ENCODE data around the gene ARGLU1.

Gene ARGLU1

DNA sequence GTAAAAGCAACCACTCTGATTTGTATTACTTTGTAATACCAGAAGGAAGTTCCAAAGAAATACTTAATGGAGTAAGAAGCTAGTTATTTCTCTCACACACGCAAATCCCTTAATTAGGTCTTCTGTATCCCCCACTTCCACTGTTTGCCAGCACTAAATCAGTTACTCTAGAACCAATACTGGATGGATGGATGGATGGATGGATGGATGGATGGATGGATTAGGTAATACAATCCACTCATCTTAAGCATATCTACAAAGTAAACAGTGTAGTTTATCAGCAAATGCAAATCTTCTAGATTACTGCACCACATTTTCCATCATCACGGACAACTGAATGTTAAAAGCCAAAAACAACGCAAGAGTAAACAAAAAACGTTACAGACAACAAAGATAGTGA lies 27.3 kb downstream of the ARGLU1 start:
- DNase-seq, result no peak

DNA sequence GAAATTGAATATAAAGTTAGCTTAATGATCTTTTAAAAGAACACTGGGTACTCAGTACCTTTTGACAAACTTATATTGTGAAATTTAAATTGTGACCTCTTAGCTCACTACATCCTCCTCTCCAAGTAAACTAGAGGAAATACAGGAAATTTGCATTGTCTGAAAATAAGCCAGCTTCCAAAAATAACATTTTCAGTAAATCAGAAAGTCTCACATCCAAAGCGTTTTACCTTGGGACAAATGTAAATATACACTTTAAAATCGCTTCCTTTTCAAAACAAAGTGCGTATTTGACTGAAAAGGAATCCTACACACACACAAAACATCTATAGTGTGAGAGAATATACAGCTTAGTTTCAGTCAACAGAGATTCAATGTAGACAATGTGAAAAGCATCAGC lies 30.4 kb downstream of the ARGLU1 start:
- DNase-seq, result no peak

DNA sequence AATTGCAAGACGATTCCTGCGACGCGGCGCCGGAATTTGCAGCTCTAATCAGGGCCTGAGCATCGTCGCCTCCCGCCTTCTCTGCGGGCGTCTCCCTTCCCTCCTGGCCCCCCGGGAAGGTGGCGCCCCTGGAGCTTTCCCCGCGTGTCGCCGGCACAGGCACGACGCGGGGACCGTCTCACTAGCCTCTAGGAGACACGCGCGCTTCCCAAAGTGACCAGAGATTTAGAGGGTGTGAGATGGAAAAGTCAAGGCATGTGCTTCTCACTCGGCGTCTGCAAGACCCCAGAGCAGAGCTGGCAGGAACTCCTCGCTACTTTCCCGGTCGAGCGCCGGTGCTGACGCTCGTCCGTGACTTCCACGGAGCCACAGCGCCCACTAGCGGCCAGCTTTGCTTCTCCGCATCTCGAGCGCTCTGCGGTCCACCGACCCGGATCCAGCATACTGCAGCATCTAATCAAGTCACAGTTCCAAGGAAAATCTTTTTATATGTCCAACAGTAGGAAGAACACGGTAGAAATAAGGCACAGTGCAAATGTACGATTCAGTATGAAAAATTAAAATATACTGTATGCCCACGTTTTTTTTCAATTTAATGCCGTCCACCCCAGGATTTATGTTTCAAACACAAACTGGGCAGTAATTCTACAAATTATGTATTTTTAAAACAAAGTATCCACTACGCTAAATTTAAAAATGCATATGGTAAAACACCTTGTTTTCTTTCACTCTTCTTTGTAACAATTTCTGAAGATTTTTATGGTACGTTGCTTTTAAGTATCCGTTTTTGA lies 31.5 kb downstream of the ARGLU1 start:
- peak; percentile 89 to 90 for DNase-seq

DNA sequence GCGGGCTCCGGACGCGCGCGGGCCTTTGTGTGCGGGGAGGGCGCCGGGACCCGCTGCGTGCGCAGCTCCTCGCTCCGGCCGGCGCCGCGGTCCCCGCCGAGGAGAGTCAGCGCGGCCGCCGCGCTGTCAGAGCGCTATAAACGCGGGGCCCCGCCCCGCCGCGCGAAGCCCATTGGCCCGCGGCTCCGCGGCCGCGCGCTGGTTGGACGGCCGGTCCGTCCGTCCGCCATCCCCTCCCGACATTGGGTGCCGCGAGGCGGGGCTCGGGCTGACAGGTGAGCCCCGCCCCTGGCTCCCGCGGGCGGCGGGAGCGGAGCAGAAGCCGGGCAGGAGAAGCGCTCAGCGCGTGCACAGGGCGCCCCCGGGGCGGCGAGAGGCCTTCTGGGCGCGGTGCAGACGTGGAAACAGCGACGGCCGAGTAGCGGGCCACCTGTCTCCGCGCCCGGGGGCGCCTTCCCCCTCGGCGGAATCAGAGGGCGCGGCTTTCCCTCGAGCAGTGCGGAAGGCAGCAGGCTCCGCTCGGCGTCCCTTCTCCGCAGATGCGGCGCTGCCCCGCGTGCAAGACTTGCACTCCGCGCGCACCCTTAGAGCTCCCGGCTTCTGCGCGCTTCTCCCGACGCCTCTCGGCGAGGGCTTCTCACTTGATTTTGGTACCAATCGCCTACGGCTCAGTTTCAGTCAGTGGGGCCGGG lies 32.2 kb downstream of the ARGLU1 start, which contains the start of gene EFNB2:
TSS of gene EFNB2 (minus strand) at position 111 of the 692 bp plus-strand sequence. CDS start 698 bp downstream, outside the sequence.
- DNase-seq, result peak; percentile 88 to 91

DNA sequence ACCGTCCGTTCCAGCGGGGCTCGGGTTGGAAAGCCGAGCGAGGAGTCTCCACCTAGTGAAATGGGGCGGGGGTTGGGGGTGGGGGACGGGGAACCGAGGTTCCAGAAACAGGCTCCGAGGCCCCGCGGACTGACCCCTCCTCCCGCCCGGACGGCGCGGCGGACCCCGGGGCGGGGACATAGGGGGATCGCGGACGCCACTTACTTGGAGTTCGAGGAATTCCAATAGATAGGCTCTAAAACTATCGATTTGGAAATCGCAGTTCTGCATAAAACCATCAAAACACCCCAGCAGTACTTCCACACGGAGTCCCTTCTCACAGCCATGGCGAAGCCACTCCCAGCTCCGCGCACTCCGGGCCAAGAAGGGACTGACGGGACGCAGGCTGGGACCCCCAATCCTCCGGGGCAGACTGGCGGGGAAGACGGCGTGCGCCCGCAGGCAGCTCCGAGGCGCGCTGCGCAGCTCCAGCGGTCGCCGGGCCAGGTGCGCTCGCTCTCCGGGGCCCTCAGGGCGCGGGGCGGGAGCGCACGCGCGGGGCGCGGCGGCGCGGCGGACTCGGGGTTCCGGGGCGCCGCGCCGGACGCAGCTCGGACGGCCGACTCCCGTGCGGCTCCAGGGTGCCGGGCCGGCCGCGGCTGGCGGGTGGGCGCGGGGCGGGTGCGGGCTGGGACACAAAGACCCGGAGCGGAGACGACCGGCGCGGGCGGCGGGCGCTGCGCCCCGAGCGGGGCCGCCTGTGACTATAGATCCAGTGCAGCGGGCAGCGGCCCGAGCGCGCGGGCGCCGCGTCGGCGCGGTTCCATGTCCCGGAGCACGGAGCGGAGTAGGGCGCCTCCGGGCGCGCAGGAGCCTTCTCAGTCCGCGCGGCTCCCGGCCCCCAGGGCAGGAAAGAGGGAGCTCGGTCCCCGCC lies 33.0 kb downstream of the ARGLU1 start:
- DNase-seq, result peak; percentile 35 to 52

DNA sequence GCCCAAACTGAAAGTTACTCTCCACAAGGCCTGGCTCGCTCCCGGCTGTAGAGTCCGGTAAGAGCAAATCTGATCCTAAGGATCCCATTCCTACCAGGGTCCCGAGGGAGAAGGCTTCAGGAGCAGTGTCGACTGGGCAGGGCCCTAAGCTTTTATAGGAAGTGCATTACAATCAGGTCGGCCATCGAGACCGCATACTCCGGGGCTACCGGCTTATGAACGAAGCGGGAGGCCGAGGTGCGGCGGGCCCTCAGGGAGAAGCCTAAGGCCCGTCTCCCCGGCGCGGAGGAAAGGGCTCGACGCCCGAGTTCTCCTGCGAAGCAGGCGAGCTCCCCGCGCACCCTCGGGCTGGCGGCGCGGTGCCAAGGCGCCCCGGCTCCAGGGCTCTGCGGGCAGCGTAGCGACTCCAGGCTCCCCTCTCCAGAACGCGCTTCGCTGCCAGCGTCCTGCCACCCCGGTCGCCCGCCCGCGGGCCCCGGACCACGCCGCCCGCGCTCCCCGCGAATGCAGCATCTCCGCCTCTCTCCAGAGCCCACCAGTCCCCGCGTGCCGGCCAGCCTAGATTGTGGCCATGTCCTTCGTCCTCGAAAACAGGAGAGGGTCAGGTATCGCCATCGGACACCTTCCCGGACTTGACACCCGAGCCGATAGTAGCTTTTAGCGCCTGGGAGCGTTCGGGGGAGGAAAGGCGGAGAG lies 33.8 kb downstream of the ARGLU1 start:
- DNase-seq, result peak; percentile 33 to 51

DNA sequence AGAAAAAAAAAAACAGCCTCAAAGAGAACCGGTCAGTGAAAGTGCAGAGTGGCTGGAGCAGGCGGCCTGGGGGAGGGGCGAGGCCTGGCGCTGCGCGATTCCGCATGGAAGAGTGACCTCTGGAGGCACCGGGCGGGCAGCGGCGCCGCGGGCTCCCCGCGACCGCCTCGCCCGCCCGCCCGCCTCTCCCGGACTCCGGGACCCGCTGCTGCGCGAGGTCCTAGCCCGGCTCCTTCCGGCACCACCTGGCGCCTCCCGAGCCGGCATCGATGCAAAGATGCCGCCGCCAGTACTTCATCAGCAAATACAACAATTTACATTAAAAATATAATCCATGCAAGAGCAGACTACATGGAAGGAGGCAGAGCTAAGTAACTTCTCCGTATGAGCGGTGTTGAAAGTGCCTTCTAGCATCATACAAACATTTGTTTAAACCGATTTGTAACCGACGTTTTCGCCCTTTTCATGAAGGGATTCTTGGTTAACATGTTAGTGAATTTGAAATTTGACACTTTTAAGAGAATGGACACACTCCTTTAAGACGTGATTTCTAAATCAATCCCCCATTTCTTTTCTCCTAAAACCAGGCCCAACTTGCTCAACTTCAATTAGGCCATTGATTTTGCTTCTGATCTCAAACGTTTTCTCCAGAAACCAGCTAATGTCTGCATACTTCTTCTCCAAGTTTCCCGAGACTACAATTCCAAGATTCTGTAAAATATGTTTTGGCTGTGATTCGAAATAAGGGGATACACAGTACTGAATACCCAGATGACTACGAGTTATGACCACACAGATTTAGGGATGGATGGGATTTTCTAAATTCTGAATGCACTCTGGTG lies 34.6 kb downstream of the ARGLU1 start:
- peak; percentile 25 to 41 for DNase-seq

DNA sequence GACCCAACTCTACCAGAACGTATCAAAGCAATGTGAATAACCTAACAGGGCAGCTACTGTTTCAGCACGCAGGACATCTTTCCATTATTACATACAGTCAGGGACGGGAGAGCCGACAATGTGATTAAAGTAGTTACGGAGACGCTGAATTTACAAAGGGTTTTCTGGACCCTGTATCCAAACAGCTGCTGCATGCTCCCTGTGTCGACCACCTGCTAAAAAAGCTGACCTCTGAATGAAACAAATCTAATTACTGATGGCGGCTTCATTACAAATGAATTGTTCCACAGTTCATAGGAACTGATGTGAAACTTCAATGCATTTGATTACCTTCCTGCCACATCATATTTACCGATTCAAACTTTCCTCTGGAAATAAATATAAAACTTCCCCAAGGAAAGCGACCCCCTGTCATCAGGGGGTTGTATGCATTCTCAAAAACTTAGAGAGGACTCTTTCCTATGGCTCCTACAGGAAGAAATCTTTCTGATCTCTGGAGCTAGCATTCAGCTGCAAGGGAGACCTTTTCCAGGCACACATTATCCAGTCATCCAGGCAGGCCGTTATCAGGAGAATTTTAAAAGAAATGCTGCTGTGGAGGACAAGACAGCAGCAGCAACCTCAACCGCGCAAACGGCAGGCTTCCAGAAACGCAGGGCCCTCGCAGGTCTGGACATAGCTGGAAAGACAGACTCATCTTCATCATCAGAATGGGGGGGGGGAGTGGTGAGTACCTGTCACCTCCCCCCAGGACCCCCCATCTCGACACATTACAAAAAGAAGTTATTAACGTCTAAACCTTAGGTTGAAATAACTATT lies 35.6 kb downstream of the ARGLU1 start:
- DNase-seq, result no peak

DNA sequence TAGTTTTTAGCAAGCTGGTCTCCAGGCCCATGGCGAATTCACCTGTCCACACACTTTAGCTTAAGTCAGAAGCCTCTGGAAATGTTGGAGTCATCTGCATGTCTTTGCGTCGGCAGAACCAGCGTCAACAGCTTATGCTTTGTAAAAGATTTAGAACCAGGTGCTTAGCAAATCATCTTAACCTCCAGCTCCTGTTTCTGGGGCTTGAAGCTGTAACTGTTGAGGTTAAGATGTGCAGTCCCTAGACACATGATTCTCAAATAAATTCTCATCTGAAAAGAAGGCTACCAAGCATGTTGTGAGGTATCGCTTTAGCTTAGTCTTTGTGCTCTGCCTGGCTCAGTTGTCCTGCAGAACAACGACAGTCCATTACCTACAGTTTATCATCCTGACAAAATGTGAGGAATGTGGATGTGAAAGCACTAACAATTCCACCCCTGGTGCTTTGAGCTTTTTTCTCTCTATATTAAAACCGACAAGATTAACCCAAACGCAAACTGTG lies 36.9 kb downstream of the ARGLU1 start:
- no peak for DNase-seq

DNA sequence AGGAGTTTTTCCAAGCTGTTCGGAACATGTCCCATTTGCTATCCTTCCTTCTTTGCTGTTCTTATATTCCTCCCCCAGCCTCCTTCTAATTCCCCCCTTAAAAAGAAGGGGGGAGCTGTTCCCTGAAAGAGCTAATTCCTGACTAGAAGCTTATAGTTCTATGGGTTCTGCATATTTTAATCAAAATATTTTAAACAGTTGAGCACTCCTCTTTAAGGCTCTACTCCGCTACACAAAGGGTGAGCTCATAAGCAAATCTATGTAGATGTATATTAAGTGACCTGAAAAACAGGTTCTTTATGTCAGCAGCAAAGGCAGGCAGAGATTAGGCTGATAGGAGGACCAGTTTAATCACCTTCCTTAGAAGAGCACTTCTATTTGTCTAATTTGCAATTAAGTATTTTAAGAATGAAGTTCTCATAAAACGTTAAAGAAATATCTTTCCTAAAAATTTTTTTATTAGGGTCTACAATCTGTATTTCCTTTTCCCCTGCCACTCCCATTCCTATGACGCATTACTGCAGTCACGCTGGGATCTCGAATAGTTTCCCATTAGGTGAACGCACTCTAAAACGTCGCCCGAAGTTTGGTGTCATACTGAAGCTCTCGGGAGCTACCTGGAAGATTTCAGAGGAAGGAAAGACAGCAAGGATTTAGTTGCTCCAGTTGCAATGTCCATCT lies 37.6 kb downstream of the ARGLU1 start:
- no peak for DNase-seq

DNA sequence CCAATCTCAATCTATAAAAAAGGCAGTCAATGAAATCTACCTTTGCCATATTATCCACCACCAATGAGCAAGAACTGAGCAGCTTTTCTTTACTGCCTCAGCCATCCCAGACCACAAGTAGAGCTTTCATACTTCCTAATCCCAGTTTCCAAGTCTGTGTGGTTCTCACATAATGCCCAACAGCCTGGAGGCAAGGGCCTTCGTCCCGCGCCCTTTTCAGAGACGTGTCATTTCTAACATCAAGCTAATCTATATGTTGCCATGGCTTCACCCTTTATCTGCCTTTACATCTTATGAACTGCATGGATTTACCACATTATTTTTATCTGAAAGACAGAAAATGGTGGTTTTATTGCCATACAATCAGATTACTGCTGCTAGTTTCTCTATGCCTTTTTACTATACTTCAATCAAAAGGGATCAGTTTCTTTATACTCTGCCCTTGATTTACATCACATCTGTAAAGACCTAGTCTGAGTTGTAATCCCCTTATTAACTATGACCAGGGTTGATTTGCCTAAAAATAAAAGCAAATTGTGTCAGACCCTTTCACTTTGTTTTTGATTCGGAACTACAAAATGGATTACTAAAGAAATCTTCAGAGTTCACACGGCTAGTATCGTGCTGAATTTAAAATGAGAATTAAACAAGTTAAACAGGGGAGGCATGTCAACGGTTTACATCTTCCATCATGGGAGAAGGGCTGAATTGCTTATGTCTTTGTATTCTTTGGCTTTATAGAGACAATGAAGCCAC lies 38.3 kb downstream of the ARGLU1 start:
- no peak for DNase-seq

DNA sequence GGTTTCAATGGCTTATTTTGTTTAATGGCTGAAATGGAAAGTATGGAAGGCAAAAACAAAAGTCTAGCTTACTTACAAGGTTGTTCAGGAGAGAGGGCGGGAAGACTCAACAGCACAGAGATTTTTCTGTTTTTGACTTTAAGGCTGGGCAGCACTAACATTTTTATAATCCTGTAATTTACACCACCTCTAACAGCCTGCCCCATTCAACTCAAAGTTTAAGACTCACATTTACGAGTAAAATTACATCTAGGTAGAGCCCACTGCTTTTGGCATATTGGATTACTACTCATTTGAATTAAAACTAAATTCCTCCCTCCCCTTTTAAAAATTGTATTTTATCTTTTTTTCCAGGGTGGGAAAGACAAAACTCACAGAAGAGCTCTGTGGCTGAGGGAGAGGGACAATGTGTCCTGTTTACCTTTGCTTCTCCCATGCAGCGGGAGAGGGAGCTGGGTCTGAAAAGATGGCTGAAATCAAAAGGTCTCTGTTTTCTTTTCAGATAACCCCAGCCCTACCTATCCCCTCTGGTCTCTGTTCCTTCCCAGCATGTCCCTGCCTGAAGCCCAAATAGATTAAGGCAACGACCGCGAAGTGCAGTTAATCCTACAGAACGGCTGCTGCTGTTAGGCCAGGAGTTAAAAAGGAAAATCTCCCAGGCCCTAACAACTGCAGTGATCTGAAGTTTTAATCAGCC lies 39.1 kb downstream of the ARGLU1 start:
- no peak for DNase-seq

DNA sequence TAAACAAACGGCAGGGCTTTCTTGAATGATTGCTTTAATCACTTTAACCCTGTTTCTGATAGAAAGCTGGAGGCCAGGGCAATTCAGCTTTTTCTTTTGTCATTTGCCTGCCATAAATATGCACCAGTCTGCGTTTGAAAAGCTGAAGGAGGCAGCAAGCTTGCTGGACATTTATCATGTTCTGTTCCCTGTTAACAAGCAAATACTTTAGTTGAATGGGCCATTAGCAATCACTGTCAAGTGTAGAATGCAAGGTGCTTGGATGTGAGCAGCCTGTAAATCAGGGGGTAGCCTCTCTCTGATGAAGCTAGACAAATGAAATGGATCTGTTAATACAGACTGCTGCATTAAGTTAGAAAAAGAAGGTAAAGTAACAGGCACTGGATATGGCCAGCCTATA lies 40.1 kb downstream of the ARGLU1 start:
- no peak for DNase-seq

DNA sequence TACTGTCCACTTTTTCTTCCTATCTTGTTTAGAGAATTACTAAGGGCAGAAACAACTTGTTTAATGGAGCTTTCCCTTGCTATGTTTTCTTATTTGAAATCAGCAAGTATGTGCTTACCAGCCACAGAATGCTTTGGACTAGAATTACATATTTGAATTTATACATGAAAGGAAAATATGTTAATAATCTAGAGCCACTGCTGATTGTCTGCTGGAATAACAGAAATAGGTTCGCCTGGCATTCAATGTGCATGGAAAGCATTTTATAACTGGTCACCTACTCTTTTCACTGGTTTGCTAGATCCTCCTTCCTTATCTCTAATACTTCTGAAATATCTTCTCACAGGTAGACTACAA lies 40.5 kb downstream of the ARGLU1 start:
- DNase-seq, result no peak

DNA sequence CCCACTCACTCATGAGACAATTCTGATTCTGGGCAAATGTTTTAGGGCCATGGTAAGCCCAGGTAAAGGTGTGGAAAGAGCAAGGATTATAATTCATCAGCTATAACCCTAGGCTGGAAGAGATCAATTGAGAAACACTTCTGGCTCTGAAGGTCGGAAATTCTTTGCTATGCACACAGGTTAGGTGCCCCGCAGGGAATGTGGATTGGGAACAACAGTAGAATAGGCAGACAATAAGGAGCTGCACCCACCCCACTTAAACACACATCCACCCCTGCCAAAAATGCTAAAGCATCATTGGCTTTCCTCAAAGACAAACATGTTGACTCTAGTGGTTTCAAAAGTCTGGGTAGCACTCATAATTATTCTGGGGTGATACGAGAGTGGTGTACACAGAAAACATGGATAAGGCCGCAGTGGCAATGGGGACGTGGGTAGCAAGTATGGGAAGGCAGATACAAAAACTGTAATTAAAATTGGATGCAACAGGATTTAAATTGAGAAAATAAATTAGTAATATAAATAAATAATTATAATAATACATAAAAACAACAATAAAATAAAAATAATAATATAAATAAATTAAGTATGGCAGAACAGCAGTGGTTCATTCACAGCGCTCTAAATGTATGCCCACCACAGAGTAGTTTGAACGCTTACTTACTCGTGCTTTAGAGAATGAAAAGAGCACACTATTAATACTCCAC lies 41.0 kb downstream of the ARGLU1 start:
- no peak for DNase-seq

DNA sequence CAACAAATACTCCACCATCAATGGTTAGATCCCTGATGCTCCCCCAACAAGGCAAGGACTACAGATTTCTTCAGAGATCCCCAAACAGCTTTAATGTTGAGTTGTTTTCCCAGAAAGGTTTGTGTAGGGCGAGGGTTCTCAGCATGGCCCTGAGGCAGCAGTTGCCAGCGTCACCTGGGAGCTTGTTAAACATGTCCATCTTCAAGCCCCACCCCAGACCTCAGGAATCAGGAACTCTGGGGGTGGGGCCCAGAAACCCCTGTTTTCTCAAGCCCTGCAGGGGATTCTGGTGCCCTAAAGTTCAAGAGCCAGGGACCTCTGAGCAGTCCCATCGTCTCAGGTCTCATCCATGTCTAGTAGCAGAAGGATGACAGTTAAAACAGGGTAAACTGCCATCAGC lies 42.1 kb downstream of the ARGLU1 start:
- DNase-seq, result no peak

DNA sequence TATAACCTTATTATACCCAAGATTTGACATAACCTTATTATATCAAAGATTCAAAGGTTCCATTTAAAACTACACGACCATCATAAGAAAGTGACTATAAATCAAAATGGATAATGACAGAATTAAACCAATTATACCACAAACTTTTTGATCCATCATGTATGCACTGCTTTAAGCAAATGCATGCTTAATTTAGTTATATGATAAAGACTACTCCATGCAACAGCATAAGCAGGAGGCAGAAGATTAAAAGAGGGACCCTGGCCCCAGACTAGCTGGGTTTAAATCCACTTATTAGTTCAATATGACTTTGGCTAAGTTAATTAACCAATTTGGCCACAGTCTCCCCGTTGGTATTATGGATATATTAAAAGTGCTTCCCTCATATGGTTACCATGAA lies 43.8 kb downstream of the ARGLU1 start:
- DNase-seq, result no peak

DNA sequence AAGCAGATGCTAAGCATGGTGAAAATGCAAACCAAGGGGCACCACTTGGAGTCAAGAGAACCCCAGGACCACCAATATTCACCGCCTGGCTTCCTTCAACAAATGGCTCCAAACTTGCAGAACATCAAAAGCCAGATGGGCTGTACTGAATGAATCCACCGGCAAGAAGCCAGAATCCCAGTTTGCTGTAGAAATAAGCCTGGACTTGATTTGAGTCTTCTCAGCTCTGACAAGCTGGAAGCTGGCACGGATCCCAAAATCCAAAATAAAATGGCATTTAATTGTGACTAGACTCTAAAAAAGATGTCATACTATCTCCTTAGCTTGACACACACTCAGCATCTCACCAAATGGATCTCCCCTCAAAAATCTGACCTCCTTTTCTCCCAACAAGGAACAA lies 44.4 kb downstream of the ARGLU1 start:
- no peak for DNase-seq
